Upper lobe of left lung (tissue), 4 donors: ENCODE measurements around the gene SPATA32.

ENCODE experiments used
- EP300 ChIP-seq, 4 donors: sonication (generic); formaldehyde crosslinking; IDR thresholded peaks; one replicate each; pipeline ENCODE4 v1.5.1; 2017; ENCODE audit warnings: antibody characterized with exemption in 4 of 4, control low read depth in 2 of 4
- POLR2AphosphoS5 ChIP-seq, 2 donors: sonication (generic); formaldehyde crosslinking; IDR thresholded peaks; one replicate each; pipeline ENCODE4 v1.5.1; 2017; ENCODE audit warnings: antibody characterized with exemption in 2 of 2
- TF ChIP-seq, protein P1 (sequence below), 6 experiments: fragments of 450-650 bp in 4 of 6; fragments of 200-600 bp in 2 of 6; sonication (generic) in 2 of 6; IDR thresholded peaks; one replicate each; pipeline ENCODE4 v1.5.1; 2016 to 2019; ENCODE audit warnings: antibody characterized with exemption in 6 of 6

DNA sequence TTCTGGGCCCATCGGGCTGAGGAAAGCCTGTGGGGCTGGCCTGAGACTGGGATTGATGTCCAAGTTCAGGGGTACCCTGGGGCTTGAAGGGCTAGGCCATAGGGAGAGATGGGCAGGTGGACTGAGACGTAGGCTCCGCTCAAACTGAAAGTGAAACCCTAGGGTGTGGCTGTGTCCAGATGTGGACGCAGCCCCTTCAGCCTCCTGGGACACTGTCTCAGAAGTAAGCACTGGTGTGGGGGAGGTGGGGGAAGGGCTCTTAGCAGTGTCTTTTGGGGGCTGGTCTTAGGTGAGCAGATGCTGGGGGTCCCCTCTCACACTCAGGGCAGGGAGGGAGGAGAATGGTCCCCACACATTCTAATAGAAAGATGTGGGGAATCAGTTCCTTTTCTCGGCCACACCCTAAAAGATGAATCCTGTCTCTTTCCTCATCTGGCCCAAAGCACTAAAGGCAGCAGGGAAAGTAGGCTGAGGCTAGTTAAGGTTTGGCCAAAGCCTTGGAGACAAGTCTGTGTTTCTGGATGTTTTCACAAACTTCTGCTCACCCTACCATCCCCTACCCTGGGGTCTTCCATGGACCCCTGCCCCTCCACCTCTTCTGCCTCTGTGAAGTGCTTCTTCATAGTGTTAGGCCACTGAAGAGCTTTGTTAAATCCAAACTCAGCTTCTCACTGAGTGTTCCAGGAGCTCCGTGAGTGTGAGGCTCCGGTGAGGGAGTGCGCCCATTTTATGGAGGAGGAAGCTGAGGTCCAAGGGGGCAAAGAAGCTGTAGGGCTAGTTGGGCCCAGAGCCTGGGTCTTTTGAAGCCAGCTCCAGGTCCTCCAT, 34.6 kb downstream of the SPATA32 start:
- TF ChIP-seq, protein P1, sequence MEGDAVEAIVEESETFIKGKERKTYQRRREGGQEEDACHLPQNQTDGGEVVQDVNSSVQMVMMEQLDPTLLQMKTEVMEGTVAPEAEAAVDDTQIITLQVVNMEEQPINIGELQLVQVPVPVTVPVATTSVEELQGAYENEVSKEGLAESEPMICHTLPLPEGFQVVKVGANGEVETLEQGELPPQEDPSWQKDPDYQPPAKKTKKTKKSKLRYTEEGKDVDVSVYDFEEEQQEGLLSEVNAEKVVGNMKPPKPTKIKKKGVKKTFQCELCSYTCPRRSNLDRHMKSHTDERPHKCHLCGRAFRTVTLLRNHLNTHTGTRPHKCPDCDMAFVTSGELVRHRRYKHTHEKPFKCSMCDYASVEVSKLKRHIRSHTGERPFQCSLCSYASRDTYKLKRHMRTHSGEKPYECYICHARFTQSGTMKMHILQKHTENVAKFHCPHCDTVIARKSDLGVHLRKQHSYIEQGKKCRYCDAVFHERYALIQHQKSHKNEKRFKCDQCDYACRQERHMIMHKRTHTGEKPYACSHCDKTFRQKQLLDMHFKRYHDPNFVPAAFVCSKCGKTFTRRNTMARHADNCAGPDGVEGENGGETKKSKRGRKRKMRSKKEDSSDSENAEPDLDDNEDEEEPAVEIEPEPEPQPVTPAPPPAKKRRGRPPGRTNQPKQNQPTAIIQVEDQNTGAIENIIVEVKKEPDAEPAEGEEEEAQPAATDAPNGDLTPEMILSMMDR (IDR thresholded peaks at IDR 0.05): no peak
- TF ChIP-seq POLR2AphosphoS5 (IDR thresholded peaks at IDR 0.05): peak in 1 of 2 donors; percentile 20
- TF ChIP-seq EP300 (IDR thresholded peaks at IDR 0.05): no peak
